Activated gamma-delta T cell treated with anti-CD3 and anti-CD28 coated beads, Interleukin-2, amount 50 U/mL, for 16 hours (primary cell): ENCODE results near the gene RRP9.
"Not testable (repeated sequence)": the region's sequence is repeated elsewhere in the genome, so short reads cannot be mapped to it uniquely, and the experiment has no call there.

Experiments used
- DNase-seq: peaks from one replicate; pipeline ENCODE4 v3.0.0-alpha.2; 2020; ENCODE audit warnings: low read depth

Gene RRP9

DNA sequence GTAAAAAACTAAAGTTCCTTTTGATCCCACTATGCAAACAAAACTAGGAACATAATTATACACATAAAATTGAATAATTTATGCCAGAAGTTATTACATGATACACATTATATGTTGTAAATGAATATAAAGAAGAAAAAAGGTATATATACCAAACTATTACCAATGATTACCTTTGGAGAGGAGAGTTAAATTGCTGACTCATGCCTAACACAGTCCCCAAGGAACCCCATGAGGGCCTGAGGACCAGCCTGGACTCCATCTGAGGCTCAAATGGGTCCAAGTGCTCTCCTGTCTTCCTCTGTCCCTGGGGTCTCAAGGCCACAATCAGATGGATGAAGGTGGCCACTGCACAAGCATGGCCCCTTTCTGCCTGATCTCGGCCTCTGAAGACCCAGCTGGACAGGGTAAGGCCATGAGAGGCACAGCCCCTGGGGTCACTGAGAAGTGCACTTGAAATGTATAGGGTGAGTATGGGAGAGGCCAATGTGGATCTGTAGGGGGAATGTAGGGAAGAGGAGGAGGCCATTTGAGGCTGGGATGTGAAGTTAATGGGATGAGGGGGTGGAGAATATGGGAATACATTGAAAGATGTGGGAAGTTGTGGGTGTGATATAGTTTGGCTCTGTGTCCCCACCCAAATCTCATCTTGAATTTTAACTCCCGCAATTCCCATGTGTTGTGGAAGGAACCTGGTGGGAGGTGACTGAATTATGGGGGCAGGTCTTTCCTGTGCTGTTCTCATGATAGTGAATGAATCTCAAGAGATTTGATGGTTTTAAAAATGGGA lies 37.5 kb downstream of the RRP9 start:
- no peak for DNase-seq

DNA sequence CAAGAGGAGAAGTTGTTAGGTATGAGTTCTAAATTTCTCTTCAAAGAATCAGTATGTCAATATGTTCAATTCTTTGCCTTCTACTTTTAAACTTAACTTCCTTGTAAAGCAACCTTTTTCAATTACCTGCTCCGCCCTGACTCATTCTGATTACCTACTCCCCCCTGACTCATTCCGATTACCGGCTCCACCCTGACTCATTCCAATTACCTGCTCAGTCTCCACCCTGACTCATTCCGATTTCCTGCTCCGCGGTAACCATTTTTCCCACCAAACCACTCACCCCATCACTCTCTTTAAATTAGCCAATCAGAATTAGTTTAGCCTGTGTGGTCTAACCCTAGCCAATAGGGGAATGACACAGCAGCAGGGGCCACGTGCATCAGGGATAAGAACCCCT lies 39.3 kb downstream of the RRP9 start:
- not testable (repeated sequence) for DNase-seq

GRCh38 chr3:51900043-51900442 lies 41.7 kb downstream of the RRP9 start:
- DNase-seq: not testable (repeated sequence)

GRCh38 chr3:51897391-51897790 lies 44.3 kb downstream of the RRP9 start:
- no peak for DNase-seq

DNA sequence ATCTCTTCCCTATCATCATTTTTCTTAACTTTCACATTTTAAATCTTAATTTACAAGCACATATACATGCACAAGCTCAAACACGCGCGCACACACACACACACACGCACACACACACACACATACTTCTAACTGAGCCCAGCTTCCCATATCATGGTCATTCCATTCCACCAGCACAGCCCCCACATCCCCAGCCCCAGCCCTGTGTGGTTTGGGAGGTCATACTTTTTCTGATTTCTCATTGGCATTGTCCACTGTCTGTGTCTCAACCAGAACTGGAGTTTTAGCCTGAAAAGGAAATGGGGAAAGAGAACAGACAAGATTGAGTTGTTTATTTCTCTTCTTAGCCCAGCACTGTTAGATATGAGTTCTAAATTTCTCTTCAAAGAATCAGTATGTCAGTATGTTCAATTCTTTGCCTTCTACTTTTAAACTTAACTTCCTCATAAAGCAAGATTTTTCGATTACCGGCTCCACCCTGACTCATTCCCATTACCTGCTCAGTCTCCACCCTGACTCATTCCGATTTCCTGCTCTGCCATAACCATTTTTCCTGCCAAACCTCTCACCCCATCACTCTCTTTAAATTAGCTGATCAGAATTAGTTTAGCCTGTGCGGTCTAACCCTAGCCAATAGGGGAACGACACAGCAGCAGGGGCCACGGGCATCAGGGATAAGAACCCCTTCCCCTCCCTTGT lies 44.9 kb downstream of the RRP9 start:
- no peak for DNase-seq

DNA sequence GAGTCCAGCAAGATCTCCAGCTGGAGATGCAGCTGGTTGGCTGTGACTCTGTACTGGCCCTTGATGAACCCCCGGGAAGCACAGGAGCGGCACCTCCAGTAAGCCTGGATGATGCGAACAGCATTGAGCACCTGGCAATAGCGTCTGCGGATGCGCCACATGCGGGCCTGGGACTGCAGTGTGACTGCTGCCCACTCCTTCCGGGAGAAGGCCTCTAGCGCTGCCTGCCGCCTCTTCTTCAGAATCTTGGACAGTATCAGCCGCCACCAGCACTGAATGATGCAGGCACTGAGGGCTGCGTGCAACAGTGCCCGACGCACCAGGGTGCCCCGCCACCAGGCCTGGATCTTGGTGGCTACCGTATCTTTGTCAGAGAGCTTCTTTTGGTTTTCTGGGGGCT lies 46.8 kb downstream of the RRP9 start:
- DNase-seq: no peak

- no peak for DNase-seq
Observed at GRCh38 chr3:51894391-51894790, 47.3 kb downstream of the RRP9 start.

- DNase-seq: no peak
Observed at GRCh38 chr3:51891242-51892039, 50.3 kb downstream of the RRP9 start.

GRCh38 chr3:51888463-51889105 lies 53.1 kb downstream of the RRP9 start:
- DNase-seq: no peak

DNA sequence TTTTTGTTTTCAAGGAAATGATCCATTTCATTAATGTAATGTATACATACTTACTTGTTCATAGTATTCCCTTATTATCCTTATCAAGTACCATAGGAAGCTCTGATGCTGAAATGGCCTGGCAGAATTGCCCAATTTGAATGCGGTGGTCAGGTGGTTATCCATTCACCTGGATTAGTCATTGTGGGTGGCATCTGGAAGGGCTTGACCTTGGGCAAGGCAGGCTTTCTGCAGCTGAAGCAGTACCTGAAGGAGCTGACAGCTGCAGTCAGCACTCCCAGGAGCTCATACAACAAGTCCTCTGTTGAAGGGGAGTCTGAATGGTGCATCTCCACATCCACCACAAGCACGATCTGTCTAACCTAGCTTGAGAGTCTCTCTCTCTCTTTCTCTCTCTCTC lies 54.1 kb downstream of the RRP9 start:
- DNase-seq: no peak

GRCh38 chr3:51886447-51886846 lies 55.3 kb downstream of the RRP9 start:
- no peak for DNase-seq
